Stimulated activated CD4-positive, alpha-beta T cell treated with anti-CD3 and anti-CD28 coated beads, TNF-alpha, amount 100 ng/mL, for 4 hours (primary cell): ENCODE measurements around the gene ISLR2.
"Not testable (repeated sequence)": the region's sequence is repeated elsewhere in the genome, so short reads cannot be mapped to it uniquely, and the experiment has no call there.

Experiments used
- DNase-seq, 3 experiments: peaks; one replicate each; pipeline ENCODE4 v3.0.0-alpha.2; 2020; ENCODE audit warnings: low read depth in 3 of 3

Gene ISLR2

DNA sequence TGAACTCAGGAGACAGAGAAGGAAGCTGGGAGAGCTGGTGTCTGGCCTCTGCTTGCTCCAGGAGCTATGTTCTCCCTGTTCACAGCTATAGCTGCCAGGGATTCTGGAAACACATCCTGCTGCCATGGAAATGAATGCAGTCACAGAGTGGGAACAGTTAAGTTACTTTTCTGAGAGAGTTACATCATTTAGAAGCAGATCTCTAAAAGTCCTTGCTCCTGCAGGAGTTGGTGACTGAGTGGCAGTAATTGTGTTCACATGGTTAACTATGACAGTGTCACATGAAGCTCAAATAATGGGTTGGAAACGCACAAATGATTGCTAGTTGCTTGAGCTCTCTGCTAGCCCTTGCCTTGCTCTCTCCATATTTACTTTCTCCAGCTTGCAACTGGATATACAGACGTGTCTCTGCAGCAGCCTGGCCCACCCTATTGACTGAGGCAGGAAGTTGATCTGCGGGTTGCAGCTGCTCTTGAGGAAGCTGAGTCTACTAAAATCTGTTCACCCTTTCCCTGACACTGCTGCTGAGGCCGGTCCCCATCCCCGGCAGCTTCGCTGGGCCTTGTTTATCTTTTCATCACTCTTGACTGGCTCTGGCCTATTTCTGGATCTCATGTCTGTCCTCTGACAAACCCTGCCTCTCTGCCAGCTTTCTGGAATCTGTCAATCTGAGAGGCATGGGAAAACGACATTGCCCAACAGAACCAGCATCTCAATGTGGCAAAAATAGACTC is 26.5 kb downstream of the ISLR2 start:
- DNase-seq: no peak

DNA sequence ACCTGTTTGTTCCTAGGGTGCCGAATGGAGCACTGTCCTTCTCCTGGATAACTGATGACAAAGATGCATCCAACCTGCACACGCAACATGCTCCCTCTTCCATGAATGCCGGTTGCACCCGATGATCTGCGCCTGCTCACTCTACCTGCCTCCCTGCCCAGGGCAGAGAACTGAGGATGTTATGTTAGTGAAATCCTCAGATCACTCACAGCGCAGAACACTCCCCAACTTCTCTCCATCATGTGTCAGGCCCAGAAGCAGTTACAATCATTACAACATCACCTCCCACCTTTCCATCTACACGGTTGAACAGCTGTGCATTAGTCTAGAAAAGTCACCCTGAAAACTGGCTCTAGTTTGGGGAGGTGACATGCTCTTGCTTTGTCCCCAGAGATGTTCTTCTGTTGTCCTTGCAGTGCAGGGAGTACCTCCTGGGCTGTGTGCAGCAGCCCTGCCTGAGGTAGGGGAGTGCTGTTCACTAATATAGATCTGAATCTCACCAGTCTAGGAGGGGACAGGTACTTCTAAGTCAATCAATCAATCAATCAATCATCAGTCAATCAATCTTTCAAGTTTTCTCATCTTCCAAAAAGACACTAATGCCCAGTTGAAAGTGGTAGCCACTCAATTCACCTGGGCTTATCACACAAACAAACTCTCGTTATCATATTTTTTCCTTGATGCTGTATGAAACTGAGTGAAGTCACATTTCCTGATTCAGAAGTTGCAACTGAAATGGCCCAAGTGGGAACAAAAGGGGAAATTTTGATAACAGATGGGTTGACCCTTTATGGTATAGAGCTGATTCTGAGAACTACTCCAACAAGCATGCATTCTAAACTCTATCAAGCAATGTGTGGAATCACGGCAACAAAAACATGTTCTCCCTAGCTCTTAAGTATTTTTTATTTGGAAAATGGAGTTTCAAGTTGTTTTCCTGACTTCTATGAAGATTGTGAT is 27.8 kb downstream of the ISLR2 start:
- DNase-seq: no peak

DNA sequence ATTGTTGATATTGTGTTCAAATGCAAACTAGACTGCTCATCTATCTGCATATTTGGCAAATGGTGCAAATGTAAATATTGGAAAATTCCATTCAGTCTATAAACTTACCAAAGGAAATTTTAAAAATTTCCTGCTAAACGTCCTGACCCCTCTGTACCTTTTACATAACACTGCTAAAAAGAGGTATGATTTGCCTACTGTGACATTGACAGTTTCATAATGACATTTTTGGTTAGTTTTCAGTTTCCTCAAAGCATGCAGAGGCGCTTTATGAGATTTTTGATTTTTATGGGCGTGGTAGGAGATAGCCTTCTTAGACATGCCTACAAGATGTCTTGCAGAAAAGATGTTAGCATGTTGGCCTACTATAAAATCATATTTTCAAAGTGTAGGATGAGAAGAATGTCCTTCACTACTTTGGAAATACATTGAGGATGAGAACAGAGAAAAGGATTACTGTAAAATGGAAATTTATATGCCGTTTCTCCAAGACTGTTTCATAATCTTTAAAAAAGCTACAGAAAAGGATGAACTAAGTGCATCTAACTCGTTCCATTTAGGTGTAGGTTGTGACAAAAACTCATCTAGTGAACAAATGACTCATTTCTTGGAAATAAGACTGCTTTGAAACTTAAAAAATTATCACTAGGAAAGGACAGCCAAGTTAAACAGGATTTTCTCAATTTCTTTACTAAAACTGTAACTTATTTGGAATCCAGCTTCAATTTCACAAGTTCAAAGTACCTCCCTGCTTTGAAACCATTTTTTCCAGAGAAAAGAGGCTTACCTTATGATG is 28.7 kb downstream of the ISLR2 start:
- no peak for DNase-seq

DNA sequence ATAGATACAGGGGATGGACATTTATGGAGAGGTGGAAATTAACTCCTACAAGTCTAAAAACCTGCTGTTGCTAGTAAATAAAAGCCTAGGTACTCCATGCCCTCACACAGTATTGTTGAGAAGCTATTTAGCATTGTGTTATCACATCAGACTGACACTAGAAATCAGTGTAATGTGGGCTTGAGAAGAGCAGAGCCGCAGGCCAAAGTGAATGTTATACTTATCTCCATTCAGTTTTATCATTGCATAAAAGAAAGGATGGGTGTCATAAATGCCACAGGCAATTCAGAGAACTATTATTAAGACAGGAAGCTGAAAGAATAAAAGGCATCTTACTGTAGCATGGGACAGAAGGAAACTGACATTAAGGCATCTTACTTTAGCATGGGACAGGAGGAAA is 29.4 kb downstream of the ISLR2 start:
- no peak for DNase-seq

DNA sequence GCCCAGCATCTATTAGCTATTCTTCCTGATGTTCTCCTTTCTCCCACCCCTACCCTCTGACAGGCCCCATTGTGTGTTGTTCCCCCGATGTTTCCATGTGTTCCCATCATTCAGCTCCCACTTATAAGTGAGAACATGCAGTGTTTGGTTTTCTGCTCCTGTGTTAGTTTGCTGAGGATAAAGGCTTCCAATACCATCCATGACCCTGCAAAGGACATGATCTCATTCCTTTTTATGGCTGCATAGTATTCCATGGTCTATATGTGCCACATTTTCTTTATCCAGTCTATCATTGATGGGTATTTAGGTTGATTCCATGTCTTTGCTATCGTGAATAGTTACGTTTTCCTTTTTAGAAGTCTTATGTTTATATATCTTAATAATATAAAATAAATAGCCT is 30.0 kb downstream of the ISLR2 start:
- DNase-seq: not testable (repeated sequence)

DNA sequence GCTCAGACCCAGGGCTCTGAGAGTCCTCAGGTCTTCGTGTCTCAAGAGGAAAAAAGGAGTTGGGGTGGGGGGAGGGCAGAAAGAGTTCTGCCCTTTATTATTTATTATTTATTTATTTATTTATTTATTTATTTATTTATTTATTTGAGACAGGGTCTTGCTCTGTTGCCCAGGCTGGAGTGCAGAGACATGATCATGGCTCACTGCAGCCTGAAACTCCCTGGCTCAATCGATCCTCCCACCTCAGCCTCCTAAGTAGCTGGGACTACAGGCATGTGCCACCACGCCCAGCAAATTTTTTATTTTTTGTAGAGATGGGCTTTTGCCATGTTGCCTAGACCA is 31.8 kb downstream of the ISLR2 start:
- not testable (repeated sequence) for DNase-seq

DNA sequence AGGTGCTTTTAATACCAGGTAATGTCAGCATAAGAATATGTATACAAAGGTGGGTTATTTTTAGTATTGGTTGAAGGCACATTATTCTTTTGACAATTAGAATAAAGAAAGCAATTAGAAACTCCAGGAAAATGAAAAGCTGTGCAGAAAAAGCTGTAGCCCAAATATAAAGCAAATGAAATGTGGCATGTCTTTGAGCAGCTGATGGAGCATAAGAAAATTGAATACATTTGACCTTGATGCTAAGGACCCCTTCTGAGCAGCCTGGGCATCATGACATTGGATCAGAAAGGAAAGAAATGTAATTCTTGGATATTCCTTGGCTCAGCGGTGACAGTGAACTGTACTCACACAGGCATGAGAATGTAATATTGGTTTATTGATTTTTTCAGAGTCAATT is 35.1 kb downstream of the ISLR2 start:
- DNase-seq: no peak

DNA sequence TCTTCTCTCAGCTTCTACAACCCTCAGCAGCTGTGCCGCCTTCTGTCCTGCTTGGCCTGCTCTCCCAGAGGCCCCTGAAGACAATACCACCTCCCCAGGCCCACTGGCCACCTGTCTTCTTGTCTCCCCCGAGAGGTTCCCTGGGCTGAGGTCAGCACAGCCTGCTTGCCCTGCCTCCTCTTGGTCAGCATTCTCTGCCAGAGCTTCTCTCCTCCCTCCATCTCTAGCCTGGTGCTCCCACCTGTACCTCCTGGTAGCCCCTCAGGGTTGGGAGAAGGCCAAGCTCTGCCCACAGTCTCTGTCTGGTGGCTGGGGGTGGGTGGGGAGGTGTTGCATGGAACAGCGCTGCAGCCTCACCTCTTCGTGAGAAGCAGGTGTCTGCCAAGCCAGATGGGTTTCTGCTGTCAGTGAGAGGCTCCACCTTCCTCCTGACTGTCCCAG is 37.5 kb downstream of the ISLR2 start:
- no peak for DNase-seq

DNA sequence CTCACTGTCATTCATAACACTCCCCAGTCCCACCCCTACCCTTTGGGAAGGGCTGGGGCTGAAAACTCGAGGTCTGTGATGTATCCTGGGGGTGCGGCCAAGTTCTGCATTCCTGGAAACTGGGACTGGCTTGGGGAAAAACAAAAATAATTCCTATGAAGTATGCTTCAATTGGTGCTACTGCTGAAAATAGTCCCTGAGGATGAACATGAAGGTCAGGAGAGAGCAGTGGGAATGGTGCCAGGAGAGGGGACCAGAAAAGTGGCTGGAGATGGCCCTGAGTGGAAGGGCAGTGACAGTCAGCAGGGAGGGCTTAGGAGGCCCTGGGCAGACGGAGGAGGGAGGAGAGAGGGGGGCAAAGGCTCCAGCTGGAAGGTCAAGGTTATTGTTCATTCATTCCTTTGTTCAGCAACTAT is 38.3 kb downstream of the ISLR2 start:
- no peak for DNase-seq

DNA sequence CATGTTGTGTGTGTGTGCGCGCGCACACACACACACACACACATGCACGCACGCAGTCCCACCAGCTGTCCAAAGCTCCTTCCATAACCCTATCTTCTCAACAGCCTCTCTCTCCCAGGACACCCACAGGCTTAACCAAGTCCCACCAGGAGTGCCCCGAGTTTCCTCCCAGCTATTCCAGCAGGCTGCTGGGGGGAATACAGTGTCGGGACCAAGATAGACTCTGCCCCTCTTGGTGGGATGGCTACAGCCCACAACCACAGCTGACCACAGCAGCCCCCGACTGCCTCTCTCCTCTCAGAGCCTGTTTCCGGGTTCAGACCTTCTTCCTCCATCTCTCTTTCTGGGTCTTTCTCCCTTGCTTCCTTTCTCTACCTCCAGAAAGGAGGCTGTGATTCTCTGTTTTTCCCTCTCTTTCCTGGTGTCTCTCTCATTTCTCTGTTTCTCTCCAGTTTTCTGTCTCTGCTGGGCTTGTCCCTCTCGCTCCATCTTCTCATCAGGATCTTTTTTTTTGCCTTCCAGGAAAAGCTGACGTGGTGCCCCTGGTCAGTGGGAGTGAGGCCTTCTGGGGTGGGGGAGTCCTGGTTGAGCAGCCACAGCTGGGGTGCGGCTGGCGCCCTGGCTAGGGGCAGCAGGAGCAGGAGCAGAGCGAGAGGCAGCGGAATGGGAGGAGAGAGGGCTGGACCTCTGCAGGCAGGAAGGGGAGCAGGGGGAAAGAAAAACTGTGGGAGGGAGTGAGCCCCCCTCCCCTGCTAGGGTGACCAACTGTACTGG is 39.9 kb downstream of the ISLR2 start:
- DNase-seq: no peak

DNA sequence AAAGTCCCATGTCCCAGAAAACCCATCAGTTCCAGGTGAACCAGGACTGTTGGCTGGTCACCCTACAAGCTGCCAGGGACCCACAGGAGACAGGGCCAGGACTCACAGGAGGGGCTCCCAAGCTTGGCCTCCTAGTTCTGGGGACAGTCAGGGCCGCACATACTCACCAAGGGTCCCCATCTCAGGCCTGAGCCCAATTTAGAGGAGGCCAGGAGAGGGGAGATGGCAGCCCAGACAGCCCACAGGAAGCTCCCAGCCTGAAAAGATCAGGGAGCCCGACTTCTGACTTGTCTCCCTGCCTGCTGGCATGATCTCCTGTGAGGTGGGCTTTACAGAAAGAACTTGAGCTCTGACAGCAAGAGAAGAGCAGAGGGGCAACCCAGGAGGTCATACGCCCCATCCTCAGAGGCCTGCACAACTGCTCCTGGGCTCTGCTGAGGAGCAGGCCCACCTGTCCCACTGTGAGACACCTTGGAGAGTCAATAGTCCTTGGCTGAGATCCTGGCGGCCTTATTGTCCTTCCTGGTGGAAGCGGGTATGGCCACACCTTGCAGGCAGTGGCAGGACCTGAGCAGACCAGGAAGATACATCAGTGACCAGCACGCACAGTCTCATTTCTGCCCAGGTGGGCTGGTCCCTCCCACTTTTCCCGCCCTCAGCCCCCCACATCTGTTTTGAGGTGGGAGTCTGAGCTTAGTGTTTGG is 40.6 kb downstream of the ISLR2 start:
- DNase-seq: no peak

DNA sequence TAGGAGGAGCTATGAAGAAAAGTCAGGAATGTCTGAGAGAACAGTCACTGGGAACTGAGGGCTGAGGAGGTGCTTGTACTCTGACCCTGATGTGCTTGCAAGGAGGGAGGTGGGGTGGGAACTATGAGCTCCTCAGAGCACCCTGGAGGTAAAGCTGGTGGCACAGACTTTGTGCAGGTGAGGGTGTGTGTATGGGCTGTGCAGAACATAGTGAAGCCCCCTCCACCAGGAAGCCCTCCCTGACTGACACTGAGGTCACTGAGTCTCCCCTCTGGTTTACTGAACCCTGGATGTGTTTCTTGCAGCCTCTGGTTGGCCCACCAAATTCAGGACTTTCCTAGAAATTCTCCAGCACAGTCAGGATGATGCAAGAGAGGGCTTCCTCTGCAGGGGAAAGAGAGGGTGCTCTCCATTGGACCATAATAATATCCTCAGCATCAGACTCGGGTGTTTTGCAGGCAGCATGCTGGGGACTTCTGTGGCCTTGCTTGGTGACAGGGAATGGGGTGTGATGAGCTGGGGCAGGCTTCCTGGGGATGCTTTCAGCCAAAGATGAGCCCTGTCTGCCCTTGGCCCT is 41.7 kb downstream of the ISLR2 start:
- DNase-seq: no peak

DNA sequence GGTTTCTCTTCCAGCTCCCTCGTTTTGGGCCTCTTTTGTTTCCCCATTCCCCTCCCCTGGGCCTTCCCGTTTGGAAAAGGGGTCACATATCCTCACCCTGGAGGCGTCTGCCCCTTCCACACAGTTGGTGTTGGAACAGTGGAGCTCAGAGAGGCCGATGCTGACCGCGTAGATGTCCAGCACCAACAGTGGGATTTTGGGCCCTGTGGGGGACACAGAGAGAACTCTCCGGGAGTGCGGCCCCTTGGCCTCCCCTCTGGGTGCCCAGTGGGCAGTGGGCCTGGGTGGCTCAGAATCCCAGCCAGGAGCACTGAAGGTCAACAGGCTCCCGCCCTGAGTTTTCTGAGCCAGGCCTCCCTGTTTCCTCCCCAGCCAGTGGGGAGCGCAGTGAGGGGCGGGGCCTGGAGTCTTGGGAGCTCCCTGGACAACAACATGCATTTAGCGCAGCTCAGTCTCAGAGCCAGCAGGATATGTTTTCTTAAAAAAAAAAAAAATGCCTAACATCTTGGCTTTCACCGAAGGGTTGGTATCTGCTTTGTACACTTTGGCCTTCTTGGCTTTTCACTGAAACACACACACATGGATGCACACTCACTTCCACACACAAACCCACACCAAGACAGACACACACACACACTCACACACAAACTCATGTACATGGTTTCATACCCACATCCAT is 42.5 kb downstream of the ISLR2 start:
- no peak for DNase-seq

DNA sequence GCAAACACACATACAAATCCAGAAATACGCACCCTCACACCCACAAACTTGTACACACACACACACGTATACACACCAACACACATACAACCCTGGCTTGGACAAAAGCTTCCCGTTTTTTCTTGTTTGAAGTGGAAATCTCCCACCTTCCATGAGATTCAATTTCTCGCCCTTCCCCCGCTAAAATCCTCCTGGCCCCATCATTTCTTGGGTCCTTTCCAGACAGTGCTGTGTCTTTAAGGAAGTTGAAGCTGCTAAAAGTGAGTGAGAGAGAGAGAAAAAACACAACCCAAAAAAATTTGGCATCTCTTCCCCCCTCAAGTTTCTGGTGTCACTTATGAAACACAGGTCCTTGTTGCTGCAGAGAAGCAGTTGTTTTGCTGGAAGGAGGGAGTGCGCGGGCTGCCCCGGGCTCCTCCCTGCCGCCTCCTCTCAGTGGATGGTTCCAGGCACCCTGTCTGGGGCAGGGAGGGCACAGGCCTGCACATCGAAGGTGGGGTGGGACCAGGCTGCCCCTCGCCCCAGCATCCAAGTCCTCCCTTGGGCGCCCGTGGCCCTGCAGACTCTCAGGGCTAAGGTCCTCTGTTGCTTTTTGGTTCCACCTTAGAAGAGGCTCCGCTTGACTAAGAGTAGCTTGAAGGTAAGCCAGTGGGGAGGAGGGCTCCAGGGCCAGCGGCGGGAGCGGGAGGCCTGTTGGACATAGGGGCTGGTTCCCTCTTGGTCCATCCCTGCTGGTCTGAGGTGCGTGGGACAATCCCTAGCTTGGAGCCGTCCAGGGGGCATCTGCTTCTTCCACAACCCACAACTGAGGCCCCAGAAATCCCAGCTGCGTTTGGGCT is 43.2 kb downstream of the ISLR2 start, which contains the start of gene ISLR:
TSS of gene ISLR (plus strand) at position 331 of the 839 bp plus-strand sequence. CDS start 1,149 bp downstream, outside the sequence.
- no peak for DNase-seq

DNA sequence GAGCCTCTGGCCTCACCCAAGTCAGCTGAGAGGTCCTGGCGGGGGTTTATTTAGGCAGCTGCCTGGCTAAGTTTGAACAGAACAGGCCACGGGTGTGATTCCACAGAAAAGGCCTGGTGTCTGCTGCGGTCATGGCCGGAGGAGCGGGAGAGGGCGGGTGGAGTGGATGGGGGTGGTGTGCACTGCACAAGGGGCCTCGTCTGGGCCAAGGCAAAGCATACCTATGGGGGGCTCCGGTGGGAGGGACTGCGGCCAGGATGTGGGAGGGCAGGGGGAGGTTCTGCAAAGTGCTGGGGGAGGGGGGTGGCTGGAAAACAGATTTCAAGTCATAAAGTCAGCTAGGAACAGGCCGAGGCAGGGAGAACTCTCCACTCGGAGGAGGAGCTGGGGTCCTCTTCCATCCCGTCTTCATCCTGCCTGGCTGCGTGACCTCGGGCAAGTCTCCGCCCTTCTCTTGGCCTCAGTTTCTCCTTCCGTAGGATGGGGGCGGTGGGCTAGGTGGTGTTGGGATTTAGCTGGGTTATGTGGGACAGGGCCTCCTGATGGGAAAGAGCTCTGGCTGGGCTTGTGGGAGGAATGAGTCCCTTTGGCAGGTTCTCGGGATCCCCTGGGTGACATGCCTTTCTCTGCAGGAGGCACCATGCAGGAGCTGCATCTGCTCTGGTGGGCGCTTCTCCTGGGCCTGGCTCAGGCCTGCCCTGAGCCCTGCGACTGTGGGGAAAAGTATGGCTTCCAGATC is 44.0 kb downstream of the ISLR2 start:
- DNase-seq: no peak

DNA sequence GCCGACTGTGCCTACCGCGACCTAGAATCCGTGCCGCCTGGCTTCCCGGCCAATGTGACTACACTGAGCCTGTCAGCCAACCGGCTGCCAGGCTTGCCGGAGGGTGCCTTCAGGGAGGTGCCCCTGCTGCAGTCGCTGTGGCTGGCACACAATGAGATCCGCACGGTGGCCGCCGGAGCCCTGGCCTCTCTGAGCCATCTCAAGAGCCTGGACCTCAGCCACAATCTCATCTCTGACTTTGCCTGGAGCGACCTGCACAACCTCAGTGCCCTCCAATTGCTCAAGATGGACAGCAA is 44.5 kb downstream of the ISLR2 start:
- no peak for DNase-seq

DNA sequence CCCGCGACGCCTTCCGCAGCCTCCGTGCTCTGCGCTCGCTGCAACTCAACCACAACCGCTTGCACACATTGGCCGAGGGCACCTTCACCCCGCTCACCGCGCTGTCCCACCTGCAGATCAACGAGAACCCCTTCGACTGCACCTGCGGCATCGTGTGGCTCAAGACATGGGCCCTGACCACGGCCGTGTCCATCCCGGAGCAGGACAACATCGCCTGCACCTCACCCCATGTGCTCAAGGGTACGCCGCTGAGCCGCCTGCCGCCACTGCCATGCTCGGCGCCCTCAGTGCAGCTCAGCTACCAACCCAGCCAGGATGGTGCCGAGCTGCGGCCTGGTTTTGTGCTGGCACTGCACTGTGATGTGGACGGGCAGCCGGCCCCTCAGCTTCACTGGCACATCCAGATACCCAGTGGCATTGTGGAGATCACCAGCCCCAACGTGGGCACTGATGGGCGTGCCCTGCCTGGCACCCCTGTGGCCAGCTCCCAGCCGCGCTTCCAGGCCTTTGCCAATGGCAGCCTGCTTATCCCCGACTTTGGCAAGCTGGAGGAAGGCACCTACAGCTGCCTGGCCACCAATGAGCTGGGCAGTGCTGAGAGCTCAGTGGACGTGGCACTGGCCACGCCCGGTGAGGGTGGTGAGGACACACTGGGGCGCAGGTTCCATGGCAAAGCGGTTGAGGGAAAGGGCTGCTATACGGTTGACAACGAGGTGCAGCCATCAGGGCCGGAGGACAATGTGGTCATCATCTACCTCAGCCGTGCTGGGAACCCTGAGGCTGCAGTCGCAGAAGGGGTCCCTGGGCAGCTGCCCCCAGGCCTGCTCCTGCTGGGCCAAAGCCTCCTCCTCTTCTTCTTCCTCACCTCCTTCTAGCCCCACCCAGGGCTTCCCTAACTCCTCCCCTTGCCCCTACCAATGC is 45.1 kb downstream of the ISLR2 start:
- no peak for DNase-seq
